K562 (cell line): ENCODE measurements around the gene ZFPM1. TPM values are rescaled to one million over a fixed set of nuclear protein-coding genes. Genes with fewer than 3 reads are reported as not detected.

Source experiments
- AFF1 ChIP-seq, 2 experiments: fragments of 450-650 bp; IDR thresholded peaks; 2 replicates each; pipeline ENCODE4 v1.6.1; 2018; ENCODE audit warnings: mild to moderate bottlenecking in 2 of 2, low read depth in 1 of 2; ENCODE audit not compliant: partially characterized antibody in 2 of 2
- ARHGAP35 ChIP-seq: fragments of 450-650 bp; IDR thresholded peaks from 2 replicates; pipeline ENCODE4 v1.6.1; 2018; ENCODE audit not compliant: partially characterized antibody
- BHLHE40 ChIP-seq: IDR thresholded peaks from 2 replicates; pipeline ENCODE4 v1.6.1; 2011; ENCODE audit warnings: low read length, improper control_type of control experiment
- CEBPZ ChIP-seq: fragments of 150-350 bp; IDR thresholded peaks from 2 replicates; pipeline ENCODE4 v1.6.1; 2014; ENCODE audit warnings: low read depth, mild to moderate bottlenecking, low read length, borderline replicate concordance
- CHCHD3 ChIP-seq: fragments of 250-450 bp; sonication (Bioruptor Pico); IDR thresholded peaks from 2 replicates; pipeline ENCODE4 v2.1.2; 2022; ENCODE audit warnings: mild to moderate bottlenecking
- GATAD2B ChIP-seq: fragments of 450-650 bp; IDR thresholded peaks from 2 replicates; pipeline ENCODE4 v1.6.1; 2017; ENCODE audit warnings: mild to moderate bottlenecking, borderline replicate concordance
- HNRNPL ChIP-seq: fragments of 200-400 bp; formaldehyde crosslinking; IDR thresholded peaks from 2 replicates; pipeline ENCODE4 v1.6.1; 2017; ENCODE audit warnings: low read depth, mild to moderate bottlenecking, low read length
- NFYB ChIP-seq: IDR thresholded peaks from 2 replicates; pipeline ENCODE4 v1.6.1; 2011; ENCODE audit warnings: mild to moderate bottlenecking, moderate library complexity; ENCODE audit not compliant: insufficient read length; ENCODE audit errors: extremely low read depth
- PREB ChIP-seq: sonication (generic); formaldehyde crosslinking; IDR thresholded peaks from 2 replicates; pipeline ENCODE4 v1.8.1; 2023; ENCODE audit warnings: mild to moderate bottlenecking, missing genetic modification reagents
- SIN3A ChIP-seq, 2 experiments: fragments of 150-350 bp in 1 of 2; IDR thresholded peaks; 2 replicates each; pipeline ENCODE4 v1.6.1; 2011 to 2016; ENCODE audit warnings: borderline replicate concordance in 2 of 2, low read depth in 2 of 2, low read length in 2 of 2, mild to moderate bottlenecking in 2 of 2, moderate library complexity in 2 of 2; ENCODE audit not compliant: control insufficient read depth in 1 of 2
- USF1 ChIP-seq: sonication (generic); formaldehyde crosslinking; IDR thresholded peaks from 2 replicates; pipeline ENCODE4 v1.9.0; 2022; ENCODE audit warnings: mild to moderate bottlenecking, missing genetic modification reagents
- ZBTB26 ChIP-seq: fragments of 450-650 bp; formaldehyde crosslinking; IDR thresholded peaks from 2 replicates; pipeline ENCODE4 v1.4.0; 2022; ENCODE audit warnings: missing genetic modification characterization
- ZBTB9 ChIP-seq: fragments of 450-650 bp; formaldehyde crosslinking; IDR thresholded peaks from 2 replicates; pipeline ENCODE4 v1.4.0; 2020; ENCODE audit warnings: mild to moderate bottlenecking, moderate library complexity
- ZNF121 ChIP-seq: sonication (generic); formaldehyde crosslinking; conservative IDR thresholded peaks from 2 replicates; pipeline ENCODE4 v1.8.0; 2022; ENCODE audit warnings: missing genetic modification reagents
- ZNF444 ChIP-seq: fragments of 250-450 bp; sonication (Bioruptor Pico); IDR thresholded peaks from 2 replicates; pipeline ENCODE4 v1.4.0; 2020; ENCODE audit warnings: mild to moderate bottlenecking, moderate library complexity
- polyA plus RNA-seq, 8 experiments: library from polyadenylated mRNA; depleted of rRNA in 4 of 8; stranded (reverse) in 5 of 8; unstranded in 3 of 8; fragments of >200 nt; fragmentation: Nextera tagmentation in 2 of 8; fragmentation: Illumina TruSeq in 1 of 8; extraction: Ambion mirVana in 2 of 8; extraction: Trizol in 1 of 8; gene quantifications; 2 replicates each; pipeline versions ENCODE4 v1.2.1 to v1.2.3, GENCODE V29; 2011 to 2014; ENCODE audit warnings: inconsistent platforms in 1 of 8, missing spikeins in 1 of 8
- total RNA-seq, 7 experiments: library from RNA; depleted of rRNA in 6 of 7; stranded (reverse); fragments of >200 nt in 6 of 7; fragmentation: Illumina TruSeq in 2 of 7; extraction: Trizol in 2 of 7; gene quantifications; 2 replicates each; pipeline versions ENCODE4 v1.2.1 to v1.2.3, GENCODE V29; 2011 to 2021; ENCODE audit warnings: low replicate concordance in 1 of 7

Gene ZFPM1
- total and polyA plus RNA-seq, 9 of the 15 experiments (the other 6 are each of a cell fraction or from before 2014, with no cell fraction given) = 0.03 to 35.9 (median 1.4) TPM

- TF ChIP-seq ZBTB9 (CRISPR knock-in tag) (no peak), BHLHE40 (peak; percentile 75), NFYB (no peak), GATAD2B (no peak), ZNF121 (CRISPR knock-in tag) (0 out of 2 replicates have a peak, but pooled peaks have one; percentile 16), CEBPZ (no peak), HNRNPL (no peak), PREB (CRISPR knock-in tag) (no peak), USF1 (peak; percentile 25; the same call in 1 of the 2 replicates), CHCHD3 (CRISPR knock-in tag) (no peak), SIN3A (IDR thresholded peaks at IDR 0.05; ENCODE audit: borderline replicate concordance in 2 of 2, control insufficient read depth in 1 of 2, low read depth in 2 of 2, low read length in 2 of 2) (no peak), ZNF444 (CRISPR knock-in tag) (no peak), AFF1 (IDR thresholded peaks at IDR 0.05; ENCODE audit: low read depth in 1 of 2, partially characterized antibody in 2 of 2) (no peak), ZBTB26 (CRISPR knock-in tag) (no peak), ARHGAP35 (no peak)
- TF ChIP-seq, all 486 proteins: peak for 3
Observed at GRCh38 chr16:88407807-88408206, 45.3 kb upstream of the ZFPM1 start (continued).
